Kidney (tissue), 14 donors: ENCODE results near the gene SHISA6. TPM values are rescaled to one million over a fixed set of nuclear protein-coding genes. Genes with fewer than 3 reads are reported as not detected.

Source experiments
- DNase-seq, 5 donors: peaks; one replicate each; pipeline ENCODE4 v3.0.0-alpha.2; 2013 to 2020
- FAIRE-seq: peaks from 2 replicates; lab custom pipeline; 2012; peaks lifted over from hg19 to GRCh38; lab: Jason Lieb, UNC
- H3K27ac ChIP-seq, 2 donors: one replicate each; pipeline ENCODE4 v1.7.0; 2013; ENCODE audit warnings: low read depth in 2 of 2, low read length in 2 of 2, inconsistent platforms in 1 of 2
- H3K27me3 ChIP-seq: one replicate; pipeline ENCODE4 v1.7.1; 2013; ENCODE audit warnings: low read length, inconsistent platforms; ENCODE audit not compliant: control insufficient read depth, insufficient read depth
- H3K36me3 ChIP-seq, 3 donors: one replicate each; pipeline versions ENCODE4 v1.7.0 to v1.7.1; 2013; ENCODE audit warnings: low read length in 3 of 3, control low read depth in 1 of 3, inconsistent platforms in 1 of 3; ENCODE audit not compliant: insufficient read depth in 3 of 3, control insufficient read depth in 2 of 3
- H3K4me1 ChIP-seq, 3 donors: one replicate each; pipeline versions ENCODE4 v1.7.0 to v1.7.1; 2013; ENCODE audit warnings: low read length in 3 of 3, inconsistent platforms in 1 of 3, low read depth in 1 of 3; ENCODE audit not compliant: control insufficient read depth in 2 of 3, insufficient read depth in 2 of 3
- H3K4me3 ChIP-seq, 3 donors: one replicate each; pipeline versions ENCODE4 v1.7.0 to v1.8.1; 2013; ENCODE audit warnings: low read length in 3 of 3, control low read depth in 1 of 3, inconsistent platforms in 1 of 3
- H3K9ac ChIP-seq, 3 donors: one replicate each; pipeline versions ENCODE4 v1.7.0 to v1.7.1; 2013; ENCODE audit warnings: low read length in 3 of 3, control low read depth in 1 of 3, inconsistent platforms in 1 of 3
- H3K9me3 ChIP-seq, 3 donors: one replicate each; pipeline versions ENCODE4 v1.7.0 to v1.7.1; 2013; ENCODE audit warnings: low read length in 3 of 3, control low read depth in 1 of 3, inconsistent platforms in 1 of 3; ENCODE audit not compliant: control insufficient read depth in 2 of 3, insufficient read depth in 1 of 3
- intact Hi-C: fragments of 100-400 bp; cut with DNase I; formaldehyde crosslinking; loops from one replicate; pipeline ENCODE4 v1.11.1; 2022
- polyA plus RNA-seq: library from polyadenylated mRNA; stranded (reverse); fragments of 350-450 nt; fragmentation: Illumina TruSeq; extraction: RNeasy Lipid Tissue Mini Kit (QIAGEN cat#74804); gene quantifications from one replicate; pipeline ENCODE4 v1.2.3, GENCODE V29; 2014; ENCODE audit warnings: low read depth, low replicate concordance; ENCODE audit not compliant: insufficient read depth
- total RNA-seq: library from RNA; stranded (reverse); fragmentation: NEBNext Ultra II Directional; extraction: Animal tissue kit (Norgen Biotek cat#: 25700); gene quantifications from one replicate; pipeline ENCODE4 v1.2.1, GENCODE V29; 2021
- TF ChIP-seq, protein P1 (sequence below): IDR thresholded peaks from 3 replicates; pipeline ENCODE4 v1.5.1; 2012; ENCODE audit warnings: mild to moderate bottlenecking, moderate library complexity, borderline replicate concordance; ENCODE audit not compliant: insufficient read depth; ENCODE audit errors: extremely low read depth
- donor health status: control.
- donor health status: control.
- donor health status: control.
- donor health status: control.
- donor health status: control.
- donor health status: DM: yes; HTN: yes; CAD: no.
- donor health status: Normal renal cell carcinoma (clear cell type).

The SHISA6 gene
- total and polyA plus RNA-seq, 2 donors from 2014 or later, result 0.84 to 1.0 TPM

DNA sequence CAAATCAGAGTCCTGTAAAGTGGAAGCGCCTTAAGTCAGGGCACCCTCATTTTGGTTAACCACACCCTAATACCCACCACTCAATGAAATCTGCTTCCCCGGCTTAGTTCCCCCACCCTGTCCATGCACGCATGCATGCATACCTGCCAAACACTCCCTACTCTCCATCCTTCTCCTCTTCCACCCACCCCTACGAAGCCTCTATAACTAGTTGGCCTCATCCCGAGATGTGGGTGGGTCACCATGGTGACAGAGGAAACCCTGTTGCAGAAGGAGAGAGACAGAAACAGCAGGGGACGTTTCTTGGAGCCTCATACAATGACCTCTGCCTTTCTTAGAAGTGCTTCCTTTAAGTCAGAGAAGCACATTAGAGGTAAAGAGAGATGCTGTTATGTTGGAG, 310.4 kb downstream of the SHISA6 start:
- no peaks in the 10 kb centered on the region for H3K36me3 ChIP-seq
- DNase-seq, result no peak
- TF ChIP-seq, protein P1, sequence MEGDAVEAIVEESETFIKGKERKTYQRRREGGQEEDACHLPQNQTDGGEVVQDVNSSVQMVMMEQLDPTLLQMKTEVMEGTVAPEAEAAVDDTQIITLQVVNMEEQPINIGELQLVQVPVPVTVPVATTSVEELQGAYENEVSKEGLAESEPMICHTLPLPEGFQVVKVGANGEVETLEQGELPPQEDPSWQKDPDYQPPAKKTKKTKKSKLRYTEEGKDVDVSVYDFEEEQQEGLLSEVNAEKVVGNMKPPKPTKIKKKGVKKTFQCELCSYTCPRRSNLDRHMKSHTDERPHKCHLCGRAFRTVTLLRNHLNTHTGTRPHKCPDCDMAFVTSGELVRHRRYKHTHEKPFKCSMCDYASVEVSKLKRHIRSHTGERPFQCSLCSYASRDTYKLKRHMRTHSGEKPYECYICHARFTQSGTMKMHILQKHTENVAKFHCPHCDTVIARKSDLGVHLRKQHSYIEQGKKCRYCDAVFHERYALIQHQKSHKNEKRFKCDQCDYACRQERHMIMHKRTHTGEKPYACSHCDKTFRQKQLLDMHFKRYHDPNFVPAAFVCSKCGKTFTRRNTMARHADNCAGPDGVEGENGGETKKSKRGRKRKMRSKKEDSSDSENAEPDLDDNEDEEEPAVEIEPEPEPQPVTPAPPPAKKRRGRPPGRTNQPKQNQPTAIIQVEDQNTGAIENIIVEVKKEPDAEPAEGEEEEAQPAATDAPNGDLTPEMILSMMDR, result no peak
- no peaks in the 10 kb centered on the region for H3K9me3 ChIP-seq
- no peak overlapping the region for H3K9ac ChIP-seq
- H3K27me3 ChIP-seq, result no peaks in the 10 kb centered on the region
- FAIRE-seq, result no peak
- intact Hi-C loops, result no loop called here
- no peak overlapping the region for H3K4me3 ChIP-seq
- no peaks in the 10 kb centered on the region for H3K4me1 ChIP-seq
- H3K27ac ChIP-seq, result no peak overlapping the region

DNA sequence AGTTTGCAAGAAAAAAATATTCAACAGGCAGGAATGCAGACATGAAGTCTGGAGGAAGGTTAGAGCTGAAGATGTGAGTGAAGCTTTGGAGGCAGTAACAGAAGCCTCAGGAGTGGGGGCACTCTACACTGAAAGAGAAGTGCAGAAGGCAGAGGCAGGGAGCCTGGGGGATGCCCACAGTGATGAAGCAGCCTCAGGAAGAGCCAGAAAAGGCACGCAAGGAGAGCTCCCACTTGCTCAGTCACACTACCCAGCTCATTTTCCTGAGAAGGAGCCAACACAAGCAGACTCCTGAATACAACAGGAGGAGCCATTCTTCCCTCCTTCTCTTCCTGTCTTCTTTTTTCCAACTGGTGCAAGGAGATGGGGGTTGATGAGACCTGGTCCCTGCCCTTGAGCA, 312.1 kb downstream of the SHISA6 start:
- TF ChIP-seq, protein P1, result no peak
- Histone ChIP-seq H3K4me1 (no peaks in the 10 kb centered on the region), H3K4me3 (no peak overlapping the region), H3K27me3 (no peaks in the 10 kb centered on the region), H3K9me3 (no peaks in the 10 kb centered on the region), H3K36me3 (no peaks in the 10 kb centered on the region), H3K27ac (no peak overlapping the region), H3K9ac (no peak overlapping the region)
- FAIRE-seq (no peak), DNase-seq (no peak)
- intact Hi-C loops, result no loop called here

DNA sequence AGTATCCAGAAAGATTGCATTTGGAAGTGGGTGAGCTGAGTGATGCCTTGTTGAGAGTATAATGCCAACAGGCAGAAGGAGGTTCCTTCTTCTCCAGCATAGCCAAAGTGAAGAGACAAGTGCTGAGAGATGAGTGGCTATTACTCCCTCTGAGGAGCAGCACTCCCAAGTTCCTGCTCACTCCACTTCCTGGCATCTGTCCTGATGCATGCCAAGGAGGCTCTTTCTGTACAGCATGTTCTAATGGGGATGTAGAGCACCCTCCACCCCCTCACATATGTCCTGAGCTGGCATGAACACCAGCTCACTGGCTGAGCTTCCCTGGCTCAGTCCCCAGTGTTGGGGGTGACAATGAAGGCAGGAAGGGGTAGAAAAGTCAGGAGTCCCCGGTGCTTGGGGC, 313.0 kb downstream of the SHISA6 start:
- no peak overlapping the region for H3K4me3 ChIP-seq
- H3K9me3 ChIP-seq, result no peaks in the 10 kb centered on the region
- TF ChIP-seq, protein P1, result no peak
- H3K9ac ChIP-seq, result no peak overlapping the region
- H3K27me3 ChIP-seq, result no peaks in the 10 kb centered on the region
- FAIRE-seq (no peak), DNase-seq (no peak)
- intact Hi-C loops, result no loop called here
- no peak overlapping the region for H3K27ac ChIP-seq
- no peaks in the 10 kb centered on the region for H3K4me1 ChIP-seq
- H3K36me3 ChIP-seq, result no peaks in the 10 kb centered on the region

DNA sequence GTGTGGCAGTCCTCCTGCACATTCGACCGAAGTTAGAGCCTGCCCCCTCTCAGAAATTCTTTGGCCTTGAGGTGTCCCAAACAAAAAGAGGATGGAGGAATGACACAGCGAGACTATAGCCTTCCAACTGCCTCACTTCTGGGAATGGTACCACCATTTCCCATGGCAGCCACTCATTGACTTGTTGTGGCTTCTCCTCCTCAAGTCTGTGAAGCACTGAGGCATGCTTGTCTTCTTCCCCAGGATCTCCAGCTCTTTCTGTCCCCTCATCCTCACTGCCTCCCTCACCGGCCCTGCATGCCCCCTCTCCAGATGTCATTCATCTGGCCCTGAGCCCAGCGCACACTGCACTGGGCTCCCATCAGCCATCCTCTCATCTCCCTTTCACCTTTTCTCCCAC, 313.5 kb downstream of the SHISA6 start:
- FAIRE-seq, result no peak

More for the DNA sequence above, 313.5 kb downstream of the SHISA6 start:
- no peak overlapping the region for H3K4me3 ChIP-seq
- H3K4me1 ChIP-seq, result no peaks in the 10 kb centered on the region
- DNase-seq, result no peak
- no peaks in the 10 kb centered on the region for H3K36me3 ChIP-seq
- no peak overlapping the region for H3K9ac ChIP-seq
- H3K27ac ChIP-seq, result no peak overlapping the region
- intact Hi-C loops, result no loop called here
- H3K9me3 ChIP-seq, result no peaks in the 10 kb centered on the region
- TF ChIP-seq, protein P1, result no peak
- no peaks in the 10 kb centered on the region for H3K27me3 ChIP-seq
